Measurements from ENCODE around the gene DSN1. TPM values are rescaled to one million over a fixed set of nuclear protein-coding genes. Genes with fewer than 3 reads are reported as not detected.
"Not testable (repeated sequence)": the region's sequence is repeated elsewhere in the genome, so short reads cannot be mapped to it uniquely, and the experiment has no call there.

Gene DSN1, protein sequence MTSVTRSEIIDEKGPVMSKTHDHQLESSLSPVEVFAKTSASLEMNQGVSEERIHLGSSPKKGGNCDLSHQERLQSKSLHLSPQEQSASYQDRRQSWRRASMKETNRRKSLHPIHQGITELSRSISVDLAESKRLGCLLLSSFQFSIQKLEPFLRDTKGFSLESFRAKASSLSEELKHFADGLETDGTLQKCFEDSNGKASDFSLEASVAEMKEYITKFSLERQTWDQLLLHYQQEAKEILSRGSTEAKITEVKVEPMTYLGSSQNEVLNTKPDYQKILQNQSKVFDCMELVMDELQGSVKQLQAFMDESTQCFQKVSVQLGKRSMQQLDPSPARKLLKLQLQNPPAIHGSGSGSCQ
- polyA plus RNA-seq (2013, experiment 1 of 2; ENCODE audit: insufficient read length), result 11.5 TPM
- 11.6 TPM for polyA plus RNA-seq (2013, experiment 2 of 2; ENCODE audit: insufficient read length)

DNA sequence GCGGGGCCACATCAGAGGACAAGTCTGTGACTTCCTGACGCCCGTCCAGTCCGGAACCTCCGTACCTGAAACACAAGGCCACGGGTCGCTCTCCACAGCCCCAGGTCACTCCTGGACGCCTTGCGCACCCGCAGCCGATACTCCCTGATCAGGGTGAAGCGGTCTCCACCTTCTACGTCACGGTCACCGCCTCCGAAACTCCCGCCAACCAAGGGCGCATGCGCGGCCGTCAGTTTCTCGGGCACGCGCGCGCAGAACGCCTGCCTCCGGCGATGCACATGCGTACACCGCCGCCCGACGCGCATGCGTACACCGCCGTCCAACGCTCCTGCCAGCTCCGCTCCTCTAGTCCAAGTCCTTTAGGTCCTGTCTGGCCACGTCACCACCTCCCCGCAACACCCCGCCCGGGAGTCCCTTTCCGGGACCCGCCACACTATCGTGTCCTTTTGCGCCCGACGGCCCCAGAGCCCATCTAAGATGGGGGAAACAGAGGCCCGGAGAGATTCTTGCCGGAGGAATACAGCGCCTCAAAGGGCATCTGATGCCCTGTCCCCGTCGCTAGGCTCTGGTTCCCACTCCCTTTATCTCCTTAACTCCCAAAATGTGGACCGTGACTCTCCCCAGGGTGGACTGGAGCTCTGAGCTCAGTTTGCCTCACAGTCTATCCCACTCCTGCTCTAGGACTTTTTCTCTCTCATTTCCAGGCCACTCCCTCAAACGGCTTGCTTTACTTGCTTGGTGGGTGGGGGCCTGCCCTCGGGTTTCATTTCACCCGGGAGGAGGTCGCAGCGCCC is at the start of gene DSN1:
Gene DSN1, minus strand, starts transcription at position 167 of the 794 bp plus-strand sequence. CDS start 2,305 bp downstream, outside the sequence.
- DNase-seq, result peak; percentile 98

DNA sequence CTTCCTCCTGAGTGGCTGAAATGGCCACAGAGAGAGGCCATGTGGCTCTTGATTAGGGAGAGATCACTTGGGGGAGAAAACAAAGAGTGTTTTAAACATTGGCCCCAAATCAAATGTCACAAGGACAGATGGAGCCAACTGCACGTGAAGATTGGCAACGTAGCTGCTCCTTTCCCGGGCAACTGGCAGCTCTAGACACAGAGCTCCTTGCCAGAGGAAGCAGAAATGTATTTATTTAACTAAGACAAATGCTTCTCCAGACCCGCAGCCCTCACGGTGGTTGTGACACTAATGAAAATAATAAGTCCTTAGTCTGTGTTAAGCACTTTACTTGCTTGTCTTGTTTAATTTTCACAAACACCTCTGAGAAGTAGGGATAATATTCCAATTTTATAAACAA is 49.6 kb upstream of the DSN1 start:
- DNase-seq, result no peak

DNA sequence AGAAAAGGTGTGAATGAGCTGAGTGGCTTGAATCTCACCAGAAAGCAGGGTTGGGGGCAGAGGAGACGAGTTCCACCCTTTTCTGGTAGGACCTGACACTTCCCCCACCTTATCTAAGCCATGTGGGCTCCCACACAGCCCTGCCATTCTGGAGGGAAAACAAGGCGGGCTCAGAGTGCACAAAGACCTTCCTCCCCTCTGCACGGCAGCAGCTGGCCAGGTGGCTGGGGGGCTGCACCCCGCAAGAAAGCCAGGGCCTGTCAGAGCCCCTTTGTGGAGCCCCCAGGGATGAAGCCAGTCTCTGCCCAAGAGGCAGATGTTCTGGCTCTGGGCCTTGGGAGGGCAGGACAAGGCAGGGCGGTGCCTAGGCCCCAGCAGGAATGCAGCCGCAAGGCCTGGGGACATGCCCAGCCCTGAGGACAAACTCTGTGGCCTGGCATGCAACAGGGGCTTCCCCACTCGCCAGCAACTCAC is 48.4 kb upstream of the DSN1 start:
- DNase-seq, result peak; percentile 56

DNA sequence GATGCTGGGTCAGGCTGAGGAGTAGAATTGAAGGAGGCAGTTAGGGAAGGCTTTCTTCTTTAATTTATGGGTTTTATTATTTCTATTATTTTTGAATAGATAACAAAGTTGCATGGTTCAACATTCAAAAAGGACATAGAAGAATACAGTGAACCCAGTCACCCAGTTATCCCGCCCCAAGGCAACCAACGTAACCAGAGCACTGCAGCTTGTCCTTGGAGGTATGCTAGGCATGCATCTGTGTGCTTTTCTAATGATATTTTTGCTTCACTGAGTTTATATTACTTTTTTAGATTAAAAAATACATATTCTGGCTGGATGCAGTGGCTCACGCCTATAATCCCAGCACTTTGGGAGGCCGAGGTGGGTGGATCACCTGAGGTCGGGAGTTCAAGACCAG is 47.4 kb upstream of the DSN1 start:
- peak; percentile 18 for DNase-seq

DNA sequence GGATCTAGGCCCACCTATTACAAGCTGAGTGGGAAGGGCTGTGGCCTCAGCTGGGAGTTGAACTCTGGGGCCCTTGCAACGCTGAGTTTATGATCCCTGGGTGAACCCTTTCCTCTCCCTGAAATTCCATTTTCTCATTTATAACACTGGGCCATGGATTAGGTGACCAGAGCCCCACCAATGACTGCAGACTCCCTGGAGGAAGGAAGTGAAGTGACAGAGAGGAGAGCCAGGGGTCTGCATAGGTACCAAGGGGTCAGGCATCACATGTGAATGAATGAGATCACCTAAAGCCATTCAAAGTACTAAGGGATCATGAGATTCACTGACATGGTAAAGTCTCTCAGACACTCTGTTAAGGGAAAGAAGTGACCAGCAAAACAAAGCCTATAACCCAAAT is 46.5 kb upstream of the DSN1 start:
- no peak for DNase-seq

DNA sequence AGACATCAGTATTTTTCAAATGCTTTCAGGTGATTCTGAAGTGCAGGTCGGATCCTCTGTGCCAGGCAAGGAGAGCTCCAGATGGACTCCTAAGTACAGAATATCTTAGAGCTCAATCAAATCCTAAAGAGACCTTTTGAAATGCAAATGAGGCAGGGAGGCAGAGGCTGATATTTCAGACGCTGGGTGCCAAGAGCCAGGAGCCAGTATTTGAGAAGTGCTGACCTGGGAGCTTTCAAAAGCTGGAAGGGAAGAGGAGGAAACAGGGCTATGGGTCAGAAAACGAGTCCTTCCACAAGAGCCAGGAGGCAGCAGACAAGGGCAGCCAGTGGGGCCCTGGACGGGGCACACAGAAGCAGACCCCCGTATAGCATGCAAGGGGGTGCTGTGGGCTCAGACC is 46.1 kb upstream of the DSN1 start:
- DNase-seq, result no peak

DNA sequence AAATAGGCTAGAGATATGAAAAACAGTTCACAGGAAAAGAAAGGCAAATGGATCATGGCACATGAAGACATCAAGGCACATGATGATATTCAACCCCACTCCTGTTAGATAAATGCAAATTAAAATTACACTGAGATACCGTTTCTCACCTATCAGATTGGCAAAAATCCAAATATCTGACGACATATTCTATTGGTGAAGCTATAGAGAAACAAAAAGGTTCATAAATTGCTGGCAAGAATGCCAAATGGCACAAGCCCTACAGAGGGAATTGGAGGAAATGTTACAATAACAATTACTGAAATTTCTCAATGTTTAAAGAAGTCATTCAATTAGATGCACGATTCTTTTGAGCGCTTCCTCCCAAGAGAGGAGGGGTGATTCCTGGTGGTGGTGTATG is 45.3 kb upstream of the DSN1 start:
- no peak for DNase-seq

DNA sequence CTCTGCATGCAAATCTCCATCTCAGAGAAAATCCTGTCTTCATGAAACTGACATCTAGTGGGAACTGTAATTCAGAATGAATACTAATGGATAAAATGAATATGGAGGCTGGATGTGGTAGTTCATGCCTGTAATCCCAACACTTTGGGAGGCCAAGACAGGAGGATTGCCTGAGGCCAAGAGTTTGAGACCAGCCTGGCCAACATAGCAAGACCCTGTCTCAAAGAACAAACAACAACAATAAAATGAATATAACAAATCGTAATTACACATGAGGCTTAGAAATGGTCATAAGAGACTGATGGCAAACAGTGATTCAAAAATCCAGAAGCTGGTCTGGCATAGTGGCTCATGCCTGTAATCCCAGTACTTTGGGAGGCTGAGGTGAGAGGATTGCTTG is 44.6 kb upstream of the DSN1 start:
- DNase-seq, result no peak

DNA sequence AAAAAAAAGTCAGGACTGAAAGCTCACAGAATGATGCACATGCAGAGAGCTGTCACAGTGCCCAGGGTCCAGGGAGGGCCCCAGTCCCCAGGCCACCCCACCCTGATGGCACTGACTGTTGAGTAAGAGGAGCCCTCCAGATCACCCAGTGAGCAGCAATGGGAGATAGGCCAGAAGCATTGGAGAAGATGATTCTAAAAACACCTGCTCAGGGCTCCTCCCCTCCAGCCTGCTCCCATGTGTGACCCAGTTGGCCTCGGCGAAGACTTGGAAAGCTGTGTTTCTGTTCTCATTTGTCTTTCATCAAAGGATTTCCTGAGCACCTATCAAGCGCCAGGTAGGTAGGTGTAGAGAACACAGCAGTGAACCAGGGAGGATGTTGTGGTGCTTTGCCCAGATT is 43.9 kb upstream of the DSN1 start:
- DNase-seq, result no peak

DNA sequence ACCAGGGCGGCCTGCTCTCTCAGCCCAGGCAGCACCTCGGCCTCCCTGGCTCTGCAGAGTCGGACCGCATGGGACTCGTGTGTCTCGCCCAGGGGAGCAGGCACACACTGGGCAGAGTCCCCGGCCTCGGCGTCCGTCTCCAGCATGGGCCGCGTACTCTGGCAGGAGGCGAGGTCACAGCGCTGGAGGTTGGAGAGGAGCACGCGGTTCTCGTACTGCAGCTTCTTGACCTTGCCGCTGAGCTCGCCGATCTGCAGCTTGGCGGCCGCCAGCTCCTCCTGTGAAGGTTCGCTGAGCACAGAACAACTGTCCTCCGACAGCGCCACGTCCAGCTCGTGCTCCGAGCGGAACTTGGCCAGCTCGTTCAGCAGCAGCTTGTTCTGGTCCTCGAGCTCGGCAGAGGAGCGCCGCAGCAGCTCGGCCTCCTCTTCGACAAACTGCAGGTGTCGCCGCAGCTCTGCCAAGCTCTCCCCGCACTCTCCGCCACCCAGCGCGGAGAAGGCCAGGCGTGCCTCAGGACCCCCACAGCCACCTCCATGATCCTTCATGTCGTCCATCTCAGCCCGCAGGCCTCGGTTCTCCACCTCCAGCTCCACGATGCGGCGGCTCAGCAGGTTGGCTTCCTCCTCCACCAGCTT is 42.0 kb upstream of the DSN1 start:
- no peak for DNase-seq

DNA sequence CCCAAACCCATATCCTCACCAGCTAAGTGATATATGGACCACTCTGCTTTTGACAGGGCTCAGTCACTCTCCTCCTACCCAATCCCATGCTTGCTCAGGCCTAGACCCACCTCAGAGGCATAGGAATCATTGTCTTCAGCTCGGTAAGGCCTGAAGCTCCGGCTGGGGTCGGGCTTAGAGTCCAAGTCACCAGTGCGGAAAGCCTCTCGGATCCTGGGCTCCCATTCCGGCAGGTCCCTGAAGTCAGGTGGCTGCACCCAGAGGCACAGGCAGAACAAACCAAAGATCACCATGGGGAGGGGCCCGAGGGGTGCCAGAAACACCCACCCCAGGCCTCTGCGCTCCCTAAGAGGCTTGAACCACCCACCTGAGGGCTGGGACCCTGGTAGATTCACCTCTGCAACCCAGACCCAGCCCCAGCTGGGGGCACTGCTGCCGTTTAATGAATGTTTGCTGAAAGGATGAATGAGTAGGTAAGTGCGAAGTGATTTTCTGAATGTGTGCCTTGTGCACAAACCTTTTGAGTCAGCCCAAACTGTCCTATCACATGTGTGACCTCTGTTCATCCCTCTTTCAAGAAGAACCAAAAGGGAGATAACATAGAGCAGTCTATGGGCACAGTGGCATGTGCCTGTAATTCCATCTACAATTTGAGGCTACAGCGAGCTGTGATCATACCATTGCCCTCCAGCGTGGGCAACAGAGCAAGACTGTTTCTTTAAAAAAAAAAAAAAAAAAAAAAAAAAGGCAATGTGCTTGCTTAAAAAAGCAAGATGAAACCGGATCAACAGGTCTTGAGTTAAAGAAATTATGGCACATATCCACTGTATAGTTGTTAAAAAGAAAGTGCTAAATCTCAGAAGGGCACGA is 39.3 kb upstream of the DSN1 start:
- DNase-seq, result no peak

DNA sequence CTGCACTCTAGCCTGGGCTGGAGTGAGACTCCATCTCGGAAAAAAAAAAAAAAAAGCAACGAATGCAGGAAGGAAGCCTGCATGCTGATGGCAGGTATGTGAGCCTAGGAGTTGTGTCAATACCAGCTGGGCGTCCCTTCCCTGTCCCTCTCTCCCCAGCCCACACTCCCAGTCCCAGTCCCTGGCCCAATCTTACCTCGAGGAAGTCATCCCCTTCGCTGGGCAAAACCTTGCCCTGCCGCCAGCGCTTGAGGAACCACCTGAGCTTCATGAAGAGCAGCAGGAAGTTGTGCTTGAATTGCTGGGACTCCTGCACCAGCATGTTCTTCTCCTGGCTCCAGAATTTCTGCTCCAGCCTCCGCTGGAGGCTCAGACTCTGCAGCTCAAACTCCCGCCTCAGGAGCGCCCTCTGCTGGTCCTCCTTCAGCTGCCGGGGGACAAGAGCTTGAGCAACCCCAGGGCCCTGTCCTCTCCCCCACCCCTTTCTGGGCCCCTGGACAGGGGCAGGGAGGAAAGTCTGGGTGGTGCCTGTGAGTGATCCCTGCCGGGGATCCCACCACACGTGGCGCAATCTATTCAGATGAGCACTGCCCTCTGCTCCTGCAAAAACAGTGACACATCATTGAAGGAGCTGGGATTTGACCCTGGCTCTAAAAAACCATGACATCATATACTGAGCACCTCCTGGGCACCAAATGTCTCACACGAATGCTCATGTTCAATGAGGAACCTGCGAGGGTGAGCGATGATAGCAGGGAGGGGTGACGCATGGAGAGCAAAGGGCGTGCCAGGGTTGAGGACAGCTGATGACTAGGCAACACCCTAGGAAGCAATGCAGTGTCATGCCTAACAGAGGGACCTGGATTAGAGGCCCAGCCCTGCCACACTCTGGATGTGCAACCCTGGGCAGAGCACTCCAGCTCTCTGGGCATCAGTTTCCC is 35.0 kb upstream of the DSN1 start:
- DNase-seq, result peak; percentile 54

DNA sequence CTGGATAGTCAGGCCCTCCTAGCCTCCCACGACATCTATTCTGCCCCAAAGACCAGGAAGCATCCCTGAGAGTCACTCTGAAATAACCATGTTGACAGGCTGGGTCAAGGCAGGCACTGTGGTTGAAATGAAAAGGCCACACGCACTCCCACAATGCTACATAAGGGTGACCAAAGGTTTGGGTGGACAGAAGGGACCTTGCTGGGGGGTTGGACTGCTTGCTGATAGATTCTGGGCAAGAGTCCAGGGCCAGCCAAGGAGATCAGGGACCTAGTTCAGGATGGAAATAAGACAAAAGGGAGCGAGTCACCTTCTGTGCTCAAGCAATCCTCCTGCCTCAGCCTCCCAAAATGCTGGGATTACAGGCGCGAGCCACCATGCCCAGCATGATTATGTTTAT is 32.5 kb upstream of the DSN1 start:
- DNase-seq, result no peak

DNA sequence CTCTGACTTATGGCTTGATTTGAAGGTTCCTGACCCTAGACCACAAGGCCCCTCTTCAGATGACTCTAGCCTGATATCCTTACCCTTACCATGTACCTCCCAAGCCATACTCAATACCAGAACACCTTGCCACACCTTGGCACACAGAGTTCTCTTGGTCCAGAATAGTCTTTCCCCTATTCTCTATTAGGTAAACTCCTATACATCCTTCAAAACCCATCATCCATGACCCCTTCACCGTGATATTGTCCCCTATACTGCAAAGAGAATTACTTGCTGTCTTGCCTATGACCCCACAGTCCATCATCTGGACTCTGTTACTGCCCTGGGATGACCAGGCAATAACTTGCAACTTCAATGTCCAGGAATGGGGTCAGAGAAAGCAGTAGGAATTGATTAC is 31.8 kb upstream of the DSN1 start:
- no peak for DNase-seq

DNA sequence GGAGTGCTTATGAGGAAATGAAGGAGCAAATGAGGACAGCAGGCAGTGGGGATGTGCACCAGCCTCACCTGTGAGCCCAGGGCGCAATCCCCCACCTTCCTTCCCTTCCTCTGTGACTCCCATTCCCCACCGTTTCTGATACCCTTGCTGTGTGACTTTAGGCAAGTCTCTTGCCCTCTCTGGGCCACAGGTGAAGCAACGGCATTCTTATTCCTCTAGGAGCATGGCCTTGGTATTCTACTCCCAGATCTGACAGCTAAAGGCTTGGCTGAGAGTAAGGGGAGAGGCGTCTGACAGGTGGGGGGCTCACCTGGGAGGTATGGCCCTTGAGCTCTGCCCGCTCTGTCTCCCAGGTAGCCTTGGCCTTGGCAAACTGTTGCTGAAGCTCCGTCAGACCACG is 30.9 kb upstream of the DSN1 start:
- DNase-seq, result no peak

DNA sequence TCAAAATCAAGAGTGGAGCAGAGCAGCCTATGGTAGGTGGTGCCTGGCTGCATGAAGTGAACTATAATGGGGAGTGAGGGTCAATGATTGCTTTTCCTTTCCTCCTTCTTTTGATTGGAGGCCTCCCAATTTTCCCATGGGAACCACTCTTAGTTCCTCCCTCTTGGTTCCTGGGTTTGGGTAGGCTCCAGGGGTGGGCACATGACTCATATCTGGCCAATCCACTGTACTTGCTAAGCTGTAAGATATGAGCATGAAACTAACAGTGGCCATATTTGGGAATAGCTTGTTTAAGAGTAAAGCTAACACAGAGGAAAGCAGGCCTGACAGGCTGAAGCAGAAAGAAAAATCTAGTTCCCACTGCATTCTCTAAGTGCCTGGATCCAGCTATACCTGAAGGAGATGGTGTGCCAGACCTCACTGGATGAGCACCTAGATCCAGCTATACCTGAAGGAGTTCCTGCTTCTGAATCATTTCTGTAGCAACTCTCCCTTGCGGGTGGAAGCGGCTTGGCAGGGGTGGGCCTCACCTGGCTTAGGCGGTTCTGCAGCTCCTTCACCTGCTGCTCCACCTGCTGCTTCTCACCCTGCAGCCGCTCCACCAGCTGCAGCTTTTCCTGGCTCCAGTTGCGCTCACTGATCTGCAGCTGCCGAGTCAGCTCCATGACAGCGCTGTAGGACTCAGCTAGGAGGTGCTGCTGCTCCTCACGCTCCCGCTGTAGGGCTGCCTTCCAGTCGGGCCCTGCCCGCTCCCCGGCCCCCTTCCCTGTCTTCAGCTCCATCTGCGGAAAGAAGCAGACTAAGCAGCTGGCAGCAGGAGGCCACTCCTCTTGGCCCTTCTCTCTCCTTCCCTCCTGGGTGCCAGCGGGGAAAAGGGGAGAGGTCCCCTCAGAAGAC is 29.0 kb upstream of the DSN1 start:
- peak; percentile 88 for DNase-seq

DNA sequence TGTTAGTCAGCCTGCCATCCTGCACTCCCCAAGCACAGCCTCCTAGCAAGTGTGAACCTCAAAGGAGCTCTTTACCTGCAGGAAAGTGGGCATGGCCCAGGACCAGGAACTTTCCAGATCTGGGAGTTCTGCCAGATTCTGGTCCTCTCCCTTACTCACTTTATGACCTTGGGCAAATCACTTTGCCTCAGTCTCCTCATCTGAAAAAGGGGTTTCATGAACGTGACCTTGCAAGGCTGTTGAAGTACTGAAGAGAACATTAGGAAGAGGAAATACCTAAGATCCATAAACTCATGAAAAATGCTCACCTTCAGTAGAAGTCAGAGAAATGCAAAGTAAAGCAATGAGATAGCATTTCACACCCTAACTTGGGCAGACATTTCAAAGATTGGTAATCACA is 26.8 kb upstream of the DSN1 start:
- no peak for DNase-seq

DNA sequence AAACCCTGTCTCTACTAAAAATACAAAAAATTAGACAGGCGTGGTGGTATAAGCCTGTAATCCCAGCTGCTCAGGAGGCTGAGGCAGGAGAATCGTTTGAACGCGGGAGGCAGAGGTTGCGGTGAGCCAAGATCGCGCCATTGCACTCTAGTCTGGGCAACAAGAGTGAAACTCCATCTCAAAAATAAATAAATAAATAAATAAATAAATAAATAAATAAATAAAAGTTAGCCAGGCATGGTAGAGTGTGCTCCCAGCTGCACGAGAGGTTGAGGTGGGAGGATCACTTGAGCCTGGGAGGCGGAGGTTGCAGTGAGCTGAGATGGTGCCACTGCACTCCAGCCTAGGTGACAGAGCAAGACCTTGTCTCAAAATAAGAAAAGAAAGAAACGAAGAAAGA is 25.8 kb upstream of the DSN1 start:
- DNase-seq, result not testable (repeated sequence)

DNA sequence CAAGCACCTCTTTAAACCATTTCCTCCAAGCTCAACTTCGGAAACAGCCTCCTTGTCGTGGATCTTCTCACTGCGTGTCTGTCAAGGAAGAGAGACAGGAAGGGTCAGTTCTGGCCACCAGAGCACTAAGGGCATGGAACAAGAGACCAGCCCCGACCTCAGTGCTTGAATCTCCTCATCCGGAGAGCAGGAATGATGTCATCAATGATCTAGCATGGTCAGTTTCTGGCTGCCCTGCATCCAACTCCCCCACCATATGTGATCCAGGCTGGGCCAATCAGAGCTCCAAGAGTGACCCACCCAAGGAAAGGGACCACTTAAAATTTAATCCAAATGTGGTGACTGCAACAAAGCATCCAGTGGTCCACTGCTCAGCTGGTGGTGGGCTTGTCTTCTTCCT is 23.3 kb upstream of the DSN1 start:
- DNase-seq, result no peak

DNA sequence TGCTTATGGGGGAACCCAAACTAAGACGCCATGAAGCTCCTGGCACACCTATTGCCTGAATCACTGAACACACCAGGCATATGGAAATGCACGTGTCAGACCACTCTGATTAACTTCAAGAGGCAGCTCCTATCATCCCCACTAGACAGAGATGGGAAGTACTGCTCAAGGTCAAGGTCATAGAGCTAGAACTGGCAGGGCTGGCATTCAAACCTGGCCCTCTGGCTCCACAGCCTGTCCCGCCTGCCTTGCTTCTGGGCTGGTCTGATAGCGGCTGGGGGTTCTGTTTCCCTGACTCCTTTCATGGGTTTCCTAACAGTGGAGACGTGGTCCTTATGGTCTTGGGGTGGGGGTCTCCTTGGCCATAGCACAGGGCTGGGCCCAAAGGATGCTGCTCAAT is 22.6 kb upstream of the DSN1 start:
- DNase-seq, result no peak
